A549 (cell line): ENCODE data around the gene CD4. TPM values are rescaled to one million over a fixed set of nuclear protein-coding genes. Genes with fewer than 3 reads are reported as not detected.

Source experiments
- ATAC-seq, 2 experiments: fragments of 200-7000 bp in 1 of 2; fragments of >200 bp in 1 of 2; cut with Nextera tagmentation in 1 of 2; cut with Tn5 transposase in 1 of 2; 3 replicates each; pipeline versions ENCODE4 v1.8.0 to v1.9.1; 2018 to 2020; ENCODE audit warnings: mild to moderate bottlenecking in 1 of 2, moderate library complexity in 1 of 2
- CTCF ChIA-PET: fragments of 300-600 bp; sonication (Branson Sonifier 250); formaldehyde crosslinking; extraction: SDS; loops from one replicate; lab custom pipeline; 2021; ENCODE audit warnings: antibody characterized with exemption, inconsistent platforms; lab: Yijun Ruan, JAX
- POLR2A ChIA-PET: fragments of 350-600 bp; formaldehyde crosslinking; extraction: SDS; loops from one replicate; lab custom pipeline; 2021; ENCODE audit warnings: antibody characterized with exemption, inconsistent platforms; lab: Yijun Ruan, JAX
- DNase-seq, 2 experiments: peaks; one replicate each; pipeline versions ENCODE4 v3.0.0 to v3.0.0-alpha.2; 2011 to 2016; ENCODE audit warnings: low read depth in 1 of 2, low spot score in 1 of 2
- FAIRE-seq: peaks from 2 replicates; lab custom pipeline; 2011; peaks lifted over from hg19 to GRCh38; lab: Jason Lieb, UNC
- H3K27ac ChIP-seq, 2 experiments: fragments of >200 bp; sonication (Bioruptor Twin); formaldehyde crosslinking; 3 replicates each; pipeline ENCODE4 v1.5.1; 2016 to 2017
- H3K4me1 ChIP-seq: fragments of >200 bp; sonication (Bioruptor Twin); formaldehyde crosslinking; 3 replicates; pipeline ENCODE4 v1.6.1; 2016
- H3K4me2 ChIP-seq: fragments of >200 bp; sonication (Bioruptor Twin); formaldehyde crosslinking; 3 replicates; pipeline ENCODE4 v1.6.1; 2016
- H3K4me3 ChIP-seq: fragments of >200 bp; sonication (Bioruptor Twin); formaldehyde crosslinking; 3 replicates; pipeline ENCODE4 v1.5.1; 2016
- H3K9me3 ChIP-seq: fragments of >200 bp; sonication (Bioruptor Twin); formaldehyde crosslinking; 3 replicates; pipeline ENCODE4 v1.6.1; 2016
- ATOH8 ChIP-seq: fragments of 250-450 bp; sonication (Bioruptor Pico); IDR thresholded peaks from 2 replicates; pipeline ENCODE4 v1.5.0; 2020; ENCODE audit warnings: low read depth, mild to moderate bottlenecking, moderate library complexity
- CBX2 ChIP-seq: fragments of 200-600 bp; sonication (generic); IDR thresholded peaks from 2 replicates; pipeline ENCODE4 v1.6.1; 2016; ENCODE audit warnings: low read depth, mild to moderate bottlenecking, borderline replicate concordance
- CHD4 ChIP-seq: fragments of 200-600 bp; sonication (generic); IDR thresholded peaks from 2 replicates; pipeline ENCODE4 v1.6.1; 2016; ENCODE audit warnings: antibody characterized with exemption, mild to moderate bottlenecking, borderline replicate concordance
- CTCF ChIP-seq: fragments of >200 bp; sonication (Bioruptor Twin); formaldehyde crosslinking; IDR thresholded peaks from 3 replicates; pipeline ENCODE4 v1.5.1; 2016
- EP300 ChIP-seq, 2 experiments: fragments of >200 bp; sonication (Bioruptor Twin); formaldehyde crosslinking; IDR thresholded peaks; 2 replicates in 1 of 2; 3 replicates in 1 of 2; pipeline ENCODE4 v1.6.1; 2016 to 2017
- FOSB ChIP-seq: fragments of 250-450 bp; sonication (Bioruptor Pico); IDR thresholded peaks from 2 replicates; pipeline ENCODE4 v1.5.0; 2020; ENCODE audit warnings: mild to moderate bottlenecking, moderate library complexity
- GATA3 ChIP-seq: IDR thresholded peaks from 2 replicates; pipeline ENCODE4 v1.6.1; 2012; ENCODE audit warnings: borderline replicate concordance
- POLR2A ChIP-seq: IDR thresholded peaks from 2 replicates; pipeline ENCODE4 v1.6.1; 2012; ENCODE audit warnings: mild to moderate bottlenecking, low read length
- RAD21 ChIP-seq, 2 experiments: fragments of >200 bp in 1 of 2; sonication (Bioruptor Twin) in 1 of 2; formaldehyde crosslinking in 1 of 2; IDR thresholded peaks in 1 of 2; conservative IDR thresholded peaks in 1 of 2; 2 replicates in 1 of 2; 3 replicates in 1 of 2; pipeline ENCODE4 v1.6.1; 2012 to 2018; ENCODE audit warnings: inconsistent platforms in 1 of 2
- SMC3 ChIP-seq: fragments of >200 bp; sonication (Bioruptor Twin); formaldehyde crosslinking; IDR thresholded peaks from 3 replicates; pipeline ENCODE4 v1.6.1; 2018; ENCODE audit warnings: inconsistent platforms
- TP53 ChIP-seq: fragments of 250-450 bp; sonication (Bioruptor Pico); IDR thresholded peaks from 2 replicates; pipeline ENCODE4 v1.5.0; 2021; ENCODE audit warnings: mild to moderate bottlenecking, moderate library complexity
- ZC3H11A ChIP-seq: fragments of 450-650 bp; IDR thresholded peaks from 2 replicates; pipeline ENCODE4 v1.6.1; 2014; ENCODE audit warnings: antibody characterized with exemption, mild to moderate bottlenecking
- WGBS: methylation state at CpG from one replicate; pipeline ENCODE4 v1.1.6; 2017; ENCODE audit errors: missing lambda C conversion rate; 5-methylcytosine and 5-hydroxymethylcytosine counted together
- polyA plus RNA-seq, 4 experiments: library from polyadenylated mRNA; depleted of rRNA in 3 of 4; stranded (reverse); fragments of >200 nt; fragmentation: RNase III in 1 of 4; extraction: RNeasy Plus Mini Kit Qiagen cat#74134 plus additional on column Dnase treatment in 1 of 4; gene quantifications; 2 replicates in 3 of 4; 3 replicates in 1 of 4; pipeline ENCODE4 v1.2.3, GENCODE V29; 2011 to 2017
- TF ChIP-seq, protein P1 (sequence below): fragments of 250-450 bp; sonication (Bioruptor Pico); IDR thresholded peaks from 2 replicates; pipeline ENCODE4 v1.5.0; 2021; ENCODE audit warnings: mild to moderate bottlenecking, moderate library complexity, borderline replicate concordance

CD4 gene
- polyA plus RNA-seq, 2 of the 4 experiments (the other 2 are of a cell fraction), result 0.03 TPM; not detected in 1

DNA sequence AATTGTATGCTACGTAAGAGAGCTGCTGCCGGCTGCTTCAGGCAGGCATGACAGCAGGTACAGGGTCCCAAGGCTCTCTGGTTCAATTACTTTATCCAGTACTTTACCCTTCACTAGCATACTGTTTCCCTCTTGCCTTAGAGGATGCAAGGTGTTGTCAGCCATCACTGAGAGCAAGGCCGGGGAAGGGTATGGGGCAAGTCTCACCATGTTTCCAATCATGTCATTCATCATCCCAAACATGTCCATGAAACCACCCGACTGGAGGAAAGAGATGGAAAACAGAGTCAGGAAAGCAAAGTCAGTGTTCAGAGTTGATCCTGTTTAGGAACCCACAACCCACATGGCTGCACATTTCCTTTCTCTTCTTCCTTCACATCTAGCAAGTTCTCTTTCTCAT is 38.8 kb upstream of the CD4 start (continued):
- TF ChIP-seq EP300 (IDR thresholded peaks at IDR 0.05) (no peak), TP53 (CRISPR knock-in tag) (no peak), FOSB (CRISPR knock-in tag) (no peak), CBX2 (no peak)
- TF ChIP-seq, protein P1, sequence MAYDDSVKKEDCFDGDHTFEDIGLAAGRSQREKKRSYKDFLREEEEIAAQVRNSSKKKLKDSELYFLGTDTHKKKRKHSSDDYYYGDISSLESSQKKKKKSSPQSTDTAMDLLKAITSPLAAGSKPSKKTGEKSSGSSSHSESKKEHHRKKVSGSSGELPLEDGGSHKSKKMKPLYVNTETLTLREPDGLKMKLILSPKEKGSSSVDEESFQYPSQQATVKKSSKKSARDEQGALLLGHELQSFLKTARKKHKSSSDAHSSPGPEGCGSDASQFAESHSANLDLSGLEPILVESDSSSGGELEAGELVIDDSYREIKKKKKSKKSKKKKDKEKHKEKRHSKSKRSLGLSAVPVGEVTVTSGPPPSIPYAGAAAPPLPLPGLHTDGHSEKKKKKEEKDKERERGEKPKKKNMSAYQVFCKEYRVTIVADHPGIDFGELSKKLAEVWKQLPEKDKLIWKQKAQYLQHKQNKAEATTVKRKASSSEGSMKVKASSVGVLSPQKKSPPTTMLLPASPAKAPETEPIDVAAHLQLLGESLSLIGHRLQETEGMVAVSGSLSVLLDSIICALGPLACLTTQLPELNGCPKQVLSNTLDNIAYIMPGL (CRISPR knock-in tag), result no peak
- TF ChIP-seq, all 56 proteins: peak for 0

GRCh38 chr12:6751767-6752166 is 37.6 kb upstream of the CD4 start:
- TF ChIP-seq POLR2A, result 0 out of 2 replicates have a peak, but pooled peaks have one; percentile 10
- no peak for TF ChIP-seq CHD4
- Histone ChIP-seq H3K4me2 (peak overlapping the region; percentile 88), H3K4me1 (peaks cover 21% of the 10 kb centered on the region), H3K27ac (peak overlapping the region; percentile 97 to 98), H3K4me3 (peak overlapping the region; percentile 98), H3K9me3 (no peaks in the 10 kb centered on the region)
- WGBS, result 80% methylated on average over 7 of the region's 7 CpGs
- CTCF ChIA-PET, result interaction anchor here (0.7 to 13.7 kb wide), 16 partner anchors 8 to 198 kb away, joined by 3 to 670 read pairs (median 14); partner anchors contain the start of genes CD4, COPS7A, GNB3 and GPR162
- ATAC-seq (no peak), FAIRE-seq (no peak), DNase-seq (no peak)
- POLR2A ChIA-PET, result interaction anchor here (0.8 to 4.4 kb wide), 11 partner anchors 12 to 138 kb away, joined by 3 to 118 read pairs (median 13); partner anchors contain the start of genes CDCA3, COPS7A, P3H3 and PTMS

- DNase-seq, result peak; percentile 69 to 86
- FAIRE-seq, result no peak
- Histone ChIP-seq H3K4me3 (peak overlapping the region; percentile 98), H3K27ac (peak overlapping the region; percentile 97 to 98), H3K4me1 (peaks cover 21% of the 10 kb centered on the region), H3K9me3 (no peaks in the 10 kb centered on the region)
- 6% methylated on average over 10 of the region's 24 CpGs for WGBS
- peak; percentile 48 to 60; a peak in 5 of 6 replicates for ATAC-seq
- ChIA-PET POLR2A (interaction anchor here (0.8 to 4.4 kb wide), 20 partner anchors 8 to 259 kb away, joined by 3 to 118 read pairs (median 8); partner anchors contain the start of genes CDCA3, COPS7A, GPR162 and MRPL51), CTCF (interaction anchor here (0.7 to 13.7 kb wide), 39 partner anchors 8 to 199 kb away, joined by 3 to 670 read pairs (median 6); partner anchors contain the start of genes CD4, CDCA3, COPS7A and GNB3)
- TF ChIP-seq GATA3 (no peak), RAD21 (conservative IDR thresholded peaks at IDR 0.05 in 1 of 2, IDR thresholded peaks at IDR 0.05 in 1 of 2) (0 out of 5 replicates have a peak, but pooled peaks of 1 of the 2 experiments have one; percentile 5), SMC3 (peak; percentile 24; the same call in 1 of the 3 replicates), ATOH8 (0 out of 2 replicates have a peak, but pooled peaks have one; percentile 53), CTCF (peak; percentile 38), FOSB (CRISPR knock-in tag) (peak; percentile 64; the same call in 1 of the 2 replicates), ZC3H11A (no peak)
- TF ChIP-seq, all 56 proteins: peak for 5
- peak overlapping the region; percentile 88 for H3K4me2 ChIP-seq
These were observed 37.0 kb upstream of the CD4 start for GRCh38 chr12:6752167-6752920.
